Glutamatergic neuron (in vitro differentiated cells): ENCODE results near the gene VAV2. TPM values are rescaled to one million over a fixed set of nuclear protein-coding genes. Genes with fewer than 3 reads are reported as not detected.
"Not testable (repeated sequence)": the region's sequence is repeated elsewhere in the genome, so short reads cannot be mapped to it uniquely, and the experiment has no call there.

Source experiments
- DNase-seq: peaks from one replicate; pipeline ENCODE4 v3.0.0; 2022
- H3K27ac Mint-ChIP-seq: one replicate; pipeline ENCODE4 v1.8.0; 2020; ENCODE audit warnings: mild to moderate bottlenecking, mixed read lengths, inconsistent platforms; ENCODE audit not compliant: unreplicated experiment
- H3K27me3 Mint-ChIP-seq: one replicate; pipeline ENCODE4 v1.8.0; 2020; ENCODE audit warnings: mild to moderate bottlenecking, moderate library complexity, mixed read lengths, inconsistent platforms; ENCODE audit not compliant: unreplicated experiment
- H3K36me3 Mint-ChIP-seq: one replicate; pipeline ENCODE4 v1.8.0; 2020; ENCODE audit warnings: mild to moderate bottlenecking, mixed read lengths, inconsistent platforms; ENCODE audit not compliant: unreplicated experiment
- H3K4me1 Mint-ChIP-seq: one replicate; pipeline ENCODE4 v1.8.0; 2020; ENCODE audit warnings: mild to moderate bottlenecking, low read depth, mixed read lengths, inconsistent platforms; ENCODE audit not compliant: unreplicated experiment
- H3K4me3 Mint-ChIP-seq: one replicate; pipeline ENCODE4 v1.8.0; 2020; ENCODE audit warnings: mild to moderate bottlenecking, mixed read lengths, inconsistent platforms; ENCODE audit not compliant: unreplicated experiment
- H3K9me3 Mint-ChIP-seq: one replicate; pipeline ENCODE4 v1.8.0; 2020; ENCODE audit warnings: mild to moderate bottlenecking, moderate library complexity, mixed read lengths, inconsistent platforms; ENCODE audit not compliant: unreplicated experiment
- total RNA-seq: library from RNA; stranded (reverse); fragmentation: NEBNext Ultra II Directional; extraction: Animal tissue kit (Norgen Biotek cat#: 25700); gene quantifications from one replicate; pipeline ENCODE4 v1.2.1, GENCODE V29; 2021; ENCODE audit not compliant: unreplicated experiment
- TF ChIP-seq, protein P1 (sequence below): fragments of 200-600 bp; sonication (generic); IDR thresholded peaks from one replicate; pipeline ENCODE4 v1.5.0; 2021; ENCODE audit not compliant: partially characterized antibody, unreplicated experiment

The VAV2 gene
- total RNA-seq, 1 donor from 2014 or later, result 270 TPM

DNA sequence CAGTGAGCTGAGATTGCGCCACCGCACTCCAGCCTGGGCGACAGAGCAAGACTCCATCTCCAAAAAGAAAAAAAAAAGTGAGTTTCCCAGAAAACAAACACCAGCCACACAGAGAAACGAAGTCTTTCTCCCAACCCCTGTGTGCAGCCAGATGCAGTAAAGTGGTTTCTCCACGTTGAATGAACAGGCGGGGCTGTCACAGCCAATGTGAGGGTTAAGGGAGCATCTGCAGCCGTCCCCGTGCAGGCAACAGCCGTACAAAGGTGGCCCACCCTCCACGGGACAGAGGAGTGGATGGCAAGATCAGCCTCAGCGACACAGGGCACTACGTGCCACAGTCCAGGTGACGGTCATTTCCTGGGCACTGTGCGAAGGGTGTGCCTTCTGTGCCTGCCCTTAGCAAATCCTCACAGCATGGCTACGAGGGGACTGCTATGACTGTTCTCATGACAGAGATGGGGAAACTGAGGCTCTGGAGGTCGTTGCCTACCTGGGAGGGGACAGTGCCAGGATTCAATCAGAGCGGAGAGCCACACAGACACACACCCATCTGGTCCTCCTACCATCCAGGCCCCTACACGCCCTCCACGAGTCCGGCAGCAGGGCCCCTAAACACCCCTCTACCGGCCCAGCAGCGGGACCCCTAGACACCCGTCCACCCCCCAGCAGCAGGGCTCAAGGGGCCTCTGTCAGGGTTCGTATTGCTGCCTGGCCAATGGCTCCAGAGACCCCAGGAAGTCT lies 2.3 kb downstream of the VAV2 start:
- Mint-ChIP-seq H3K4me1 (peaks cover 39% of the 10 kb centered on the region), H3K27me3 (peaks cover 5% of the 10 kb centered on the region), H3K27ac (peak overlapping the region; percentile 72), H3K4me3 (peak overlapping the region; percentile 91), H3K9me3 (peaks cover 17% of the 10 kb centered on the region), H3K36me3 (no peaks in the 10 kb centered on the region)
- DNase-seq, result no peak
- TF ChIP-seq, protein P1, sequence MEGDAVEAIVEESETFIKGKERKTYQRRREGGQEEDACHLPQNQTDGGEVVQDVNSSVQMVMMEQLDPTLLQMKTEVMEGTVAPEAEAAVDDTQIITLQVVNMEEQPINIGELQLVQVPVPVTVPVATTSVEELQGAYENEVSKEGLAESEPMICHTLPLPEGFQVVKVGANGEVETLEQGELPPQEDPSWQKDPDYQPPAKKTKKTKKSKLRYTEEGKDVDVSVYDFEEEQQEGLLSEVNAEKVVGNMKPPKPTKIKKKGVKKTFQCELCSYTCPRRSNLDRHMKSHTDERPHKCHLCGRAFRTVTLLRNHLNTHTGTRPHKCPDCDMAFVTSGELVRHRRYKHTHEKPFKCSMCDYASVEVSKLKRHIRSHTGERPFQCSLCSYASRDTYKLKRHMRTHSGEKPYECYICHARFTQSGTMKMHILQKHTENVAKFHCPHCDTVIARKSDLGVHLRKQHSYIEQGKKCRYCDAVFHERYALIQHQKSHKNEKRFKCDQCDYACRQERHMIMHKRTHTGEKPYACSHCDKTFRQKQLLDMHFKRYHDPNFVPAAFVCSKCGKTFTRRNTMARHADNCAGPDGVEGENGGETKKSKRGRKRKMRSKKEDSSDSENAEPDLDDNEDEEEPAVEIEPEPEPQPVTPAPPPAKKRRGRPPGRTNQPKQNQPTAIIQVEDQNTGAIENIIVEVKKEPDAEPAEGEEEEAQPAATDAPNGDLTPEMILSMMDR, result no peak

DNA sequence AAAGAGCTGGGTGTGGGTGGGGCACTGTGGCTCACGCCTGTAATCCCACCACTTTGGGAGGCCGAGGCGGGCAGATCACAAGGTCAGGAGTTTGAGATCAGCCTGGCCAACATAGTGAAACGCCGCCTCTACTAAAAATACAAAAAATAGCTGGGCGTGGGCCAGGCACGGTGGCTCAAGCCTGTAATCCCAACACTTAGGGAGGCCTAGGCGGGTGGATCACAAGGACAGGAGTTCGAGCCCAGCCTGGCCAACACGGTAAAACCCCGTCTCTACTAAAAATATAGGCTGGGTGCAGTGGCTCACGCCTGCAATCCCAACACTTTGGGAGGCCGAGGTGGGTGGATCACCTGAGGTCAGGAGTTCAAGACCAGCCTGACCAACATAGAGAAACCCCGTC lies 3.4 kb downstream of the VAV2 start:
- peaks cover 36% of the 10 kb centered on the region for H3K4me1 Mint-ChIP-seq
- H3K36me3 Mint-ChIP-seq, DNase-seq, H3K27ac Mint-ChIP-seq, H3K27me3 Mint-ChIP-seq: not testable (repeated sequence)
- peaks cover 21% of the 10 kb centered on the region for H3K9me3 Mint-ChIP-seq
- H3K4me3 Mint-ChIP-seq, result peak overlapping the region; percentile 79

DNA sequence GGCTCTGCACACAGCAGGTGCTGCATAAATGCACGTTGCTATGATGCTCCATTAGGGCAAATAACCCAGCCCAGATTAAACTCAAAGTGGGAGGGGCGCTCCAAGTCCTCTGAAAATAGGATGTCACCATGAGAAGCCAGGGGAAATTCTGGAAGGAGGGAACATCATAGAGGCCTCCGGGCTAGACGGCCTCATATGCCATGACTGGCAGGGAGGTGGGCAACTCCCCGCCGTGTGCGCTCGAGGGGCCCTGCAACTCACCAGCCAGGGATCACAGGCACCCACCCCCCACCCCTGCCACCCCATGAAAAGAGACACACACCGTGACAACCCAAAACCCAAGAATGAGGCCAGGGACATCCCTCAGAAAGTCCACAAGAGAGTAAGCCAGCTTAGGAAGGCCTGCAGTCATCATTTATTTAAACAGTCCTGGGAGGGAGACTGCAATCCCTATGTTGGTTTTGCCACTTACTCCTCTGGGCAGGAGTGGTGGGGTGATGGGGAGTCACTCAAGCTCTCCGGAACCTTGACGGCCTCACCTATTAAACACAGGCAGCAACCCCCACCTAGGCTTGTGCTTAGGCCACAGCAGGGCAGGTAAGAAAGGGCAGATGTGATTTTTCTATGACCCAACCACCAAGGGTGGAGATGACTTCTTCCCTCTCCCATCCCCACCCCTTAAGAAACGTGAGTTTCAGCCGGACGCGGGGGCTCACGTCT lies 4.0 kb downstream of the VAV2 start:
- H3K36me3 Mint-ChIP-seq, result no peaks in the 10 kb centered on the region
- peaks cover 41% of the 10 kb centered on the region for H3K4me1 Mint-ChIP-seq
- H3K9me3 Mint-ChIP-seq, result peaks cover 24% of the 10 kb centered on the region
- H3K27me3 Mint-ChIP-seq, result peaks cover 10% of the 10 kb centered on the region
- peak overlapping the region; percentile 79 for H3K4me3 Mint-ChIP-seq
- DNase-seq, result no peak
- H3K27ac Mint-ChIP-seq, result peak overlapping the region; percentile 79
- TF ChIP-seq, protein P1, result no peak

DNA sequence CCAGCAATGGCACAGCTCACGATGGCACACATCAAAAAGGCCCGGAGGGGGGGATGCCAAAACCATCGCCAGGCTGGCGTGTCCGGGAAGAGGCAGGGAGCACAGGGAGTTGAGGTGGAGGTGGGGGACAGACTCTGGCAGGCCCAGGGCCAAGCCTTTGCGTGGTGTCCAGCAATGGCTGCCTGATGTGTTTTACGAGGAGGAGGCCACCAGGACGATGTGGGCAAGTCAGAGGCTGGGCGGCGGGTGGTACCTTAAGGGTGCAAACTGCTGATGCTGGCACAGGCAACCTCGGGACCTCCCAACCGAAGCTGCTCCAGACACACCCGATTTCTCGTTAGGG lies 4.7 kb downstream of the VAV2 start:
- peak overlapping the region; percentile 94 for H3K27ac Mint-ChIP-seq
- peaks cover 13% of the 10 kb centered on the region for H3K27me3 Mint-ChIP-seq
- peak overlapping the region; percentile 81 for H3K4me3 Mint-ChIP-seq
- H3K4me1 Mint-ChIP-seq, result peaks cover 48% of the 10 kb centered on the region
- H3K36me3 Mint-ChIP-seq, result no peaks in the 10 kb centered on the region
- peaks cover 27% of the 10 kb centered on the region for H3K9me3 Mint-ChIP-seq
- DNase-seq, result no peak
- TF ChIP-seq, protein P1, result no peak

DNA sequence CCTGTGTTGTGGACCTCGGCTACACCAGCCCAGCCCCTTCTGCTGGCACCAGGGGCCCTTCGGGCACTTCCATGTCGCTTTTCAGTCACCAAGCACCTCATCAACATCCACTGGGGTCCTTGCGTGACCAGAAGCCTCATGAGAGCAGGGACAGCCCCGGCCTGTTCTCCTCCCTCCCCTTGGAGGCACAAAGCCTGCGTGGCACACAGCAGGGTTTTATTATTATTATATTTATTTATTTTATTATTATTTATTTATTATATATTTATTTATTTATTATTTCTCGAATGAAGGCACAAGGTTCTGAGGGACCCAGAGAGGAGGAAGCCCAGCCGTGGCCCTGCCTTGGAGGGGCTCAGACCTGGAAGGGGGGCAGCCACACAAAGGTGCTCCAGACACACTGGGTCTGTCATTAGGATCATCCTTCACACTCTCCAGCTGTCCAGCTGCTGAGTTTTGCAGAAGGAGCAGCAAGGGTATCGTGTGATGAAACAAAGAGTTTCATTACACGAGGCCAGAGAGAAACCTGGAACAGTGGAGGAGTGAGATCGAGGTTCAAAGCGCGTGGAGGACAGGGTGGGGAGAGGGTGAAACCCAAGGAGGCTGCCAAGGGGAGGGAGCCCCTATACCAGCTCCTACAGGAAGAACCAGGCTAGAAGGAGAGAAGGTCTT lies 5.2 kb downstream of the VAV2 start:
- no peaks in the 10 kb centered on the region for H3K36me3 Mint-ChIP-seq
- no peak for DNase-seq
- peaks cover 28% of the 10 kb centered on the region for H3K9me3 Mint-ChIP-seq
- H3K4me3 Mint-ChIP-seq, result peak overlapping the region; percentile 81
- peaks cover 48% of the 10 kb centered on the region for H3K4me1 Mint-ChIP-seq
- TF ChIP-seq, protein P1, result no peak
- peak overlapping the region; percentile 94 for H3K27ac Mint-ChIP-seq
- H3K27me3 Mint-ChIP-seq, result peaks cover 14% of the 10 kb centered on the region
